SH-SY5Y (cell line): ENCODE data around the gene XYLB.

Experiments
- GATA2 ChIP-seq: IDR thresholded peaks from 2 replicates; pipeline ENCODE4 v1.6.1; 2011; ENCODE audit warnings: mild to moderate bottlenecking, low read depth, low read length
- GATA3 ChIP-seq: IDR thresholded peaks from 2 replicates; pipeline ENCODE4 v1.6.1; 2011; ENCODE audit warnings: low read depth, mild to moderate bottlenecking, low read length, moderate library complexity

DNA sequence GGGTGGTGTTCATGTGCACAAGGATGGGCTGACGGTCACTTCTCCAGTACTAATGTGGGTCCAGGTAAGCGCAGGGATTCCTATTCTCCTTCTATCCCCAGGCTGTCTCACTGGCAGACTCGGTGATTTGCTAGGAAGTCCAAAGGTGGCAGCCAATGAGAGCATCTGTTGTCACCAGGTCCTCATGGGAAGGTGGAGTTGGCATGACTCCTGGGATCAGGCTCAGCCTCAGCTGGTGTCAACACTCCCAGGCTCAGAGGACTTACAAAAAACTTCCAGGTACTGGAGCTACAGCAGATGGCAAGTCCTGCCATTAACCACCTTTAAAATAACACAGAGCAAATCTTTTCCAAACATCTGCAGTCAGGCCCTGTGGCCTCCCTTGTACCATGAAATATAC lies 13.8 kb downstream of the XYLB start:
- TF ChIP-seq GATA3 (no peak), GATA2 (no peak)
